Astrocyte of the cerebellum (primary cell): ENCODE results near the gene FXR1.

ENCODE experiments used
- DNase-seq: peaks from one replicate; pipeline ENCODE4 v3.0.0-alpha.2; 2011; ENCODE audit warnings: low read depth
- H3K4me3 ChIP-seq: 2 replicates; pipeline ENCODE4 v1.5.1; 2011; ENCODE audit warnings: mild to moderate bottlenecking, low read depth, low read length, moderate library complexity
- CTCF ChIP-seq: IDR thresholded peaks from 2 replicates; pipeline ENCODE4 v1.5.1; 2012; ENCODE audit warnings: low read length, low read depth, moderate library complexity, mild to moderate bottlenecking; ENCODE audit errors: missing control alignments
- in situ Hi-C: cut with HindIII; loops from 2 replicates; pipeline ENCODE4 v1.10.0; 2017; ENCODE audit warnings: low sequenced_read_pairs

The FXR1 gene

GRCh38 chr3:181017690-181018089 lies 105.2 kb downstream of the FXR1 start:
- in situ Hi-C loops: no loop called here
- no peak overlapping the region for H3K4me3 ChIP-seq
- no peak for TF ChIP-seq CTCF
- DNase-seq: no peak

GRCh38 chr3:181025204-181025603 lies 112.7 kb downstream of the FXR1 start:
- in situ Hi-C loops: no loop called here
- no peak overlapping the region for H3K4me3 ChIP-seq
- DNase-seq: no peak
- TF ChIP-seq CTCF: no peak

GRCh38 chr3:181030948-181031347 lies 118.5 kb downstream of the FXR1 start:
- DNase-seq: no peak
- H3K4me3 ChIP-seq: no peak overlapping the region
- in situ Hi-C loops: no loop called here
- no peak for TF ChIP-seq CTCF
